ENCODE data around the gene MYL3. TPM values are rescaled to one million over a fixed set of nuclear protein-coding genes. Genes with fewer than 3 reads are reported as not detected.

Gene MYL3
- polyA plus RNA-seq, 1 experiment = not detected

DNA sequence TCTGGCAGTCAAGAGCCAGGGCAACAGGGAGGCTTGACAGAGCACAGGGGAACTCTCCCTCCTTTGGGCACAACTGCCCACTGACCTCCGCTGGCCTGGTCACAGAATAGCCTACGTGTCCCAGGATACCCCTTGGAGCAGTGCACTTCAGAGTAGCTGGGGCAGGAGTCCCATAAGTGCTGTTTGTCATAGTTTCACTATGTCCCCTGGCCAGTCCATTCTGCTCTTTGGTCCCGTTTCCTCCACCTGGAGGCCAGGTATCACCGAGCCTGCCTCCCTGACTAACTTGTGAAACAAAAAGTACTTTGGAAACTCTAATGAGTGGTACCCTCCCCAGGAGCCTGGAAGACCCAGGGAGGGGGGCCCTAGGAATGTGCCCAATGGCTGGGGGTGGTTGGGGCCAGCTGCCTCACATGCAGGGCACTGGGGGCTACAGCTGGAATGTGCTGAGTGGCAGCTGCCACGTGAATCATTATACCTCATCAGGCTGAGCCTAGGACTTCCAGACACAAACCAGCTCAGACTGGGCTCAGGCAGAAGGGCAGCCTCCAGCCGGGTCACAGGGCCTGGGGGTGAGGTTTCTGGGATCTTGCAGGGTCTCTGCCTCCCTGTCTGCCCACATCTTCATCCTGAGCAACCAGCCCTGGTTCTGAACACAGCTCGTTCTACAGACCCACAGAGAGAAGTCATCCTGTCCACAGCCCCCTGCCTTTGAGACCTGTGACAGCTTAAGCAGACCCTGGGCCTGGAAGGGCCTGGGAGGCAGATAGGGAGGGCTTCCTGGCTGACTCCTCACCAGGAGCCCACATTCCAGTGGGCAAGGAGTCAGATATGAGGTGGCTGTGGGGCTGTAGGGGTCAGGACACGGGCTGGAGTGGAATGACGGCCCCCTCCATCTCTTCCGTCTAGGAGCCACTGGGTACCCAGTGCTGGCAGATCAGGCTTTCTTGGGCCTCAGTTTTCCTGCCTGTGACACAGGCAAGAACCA is 13.4 kb upstream of the MYL3 start:
- POLR2A ChIA-PET = no interaction called here
- DNase-seq (ENCODE audit: low read depth, low spot score) = no peak
- TF ChIP-seq, protein P1, sequence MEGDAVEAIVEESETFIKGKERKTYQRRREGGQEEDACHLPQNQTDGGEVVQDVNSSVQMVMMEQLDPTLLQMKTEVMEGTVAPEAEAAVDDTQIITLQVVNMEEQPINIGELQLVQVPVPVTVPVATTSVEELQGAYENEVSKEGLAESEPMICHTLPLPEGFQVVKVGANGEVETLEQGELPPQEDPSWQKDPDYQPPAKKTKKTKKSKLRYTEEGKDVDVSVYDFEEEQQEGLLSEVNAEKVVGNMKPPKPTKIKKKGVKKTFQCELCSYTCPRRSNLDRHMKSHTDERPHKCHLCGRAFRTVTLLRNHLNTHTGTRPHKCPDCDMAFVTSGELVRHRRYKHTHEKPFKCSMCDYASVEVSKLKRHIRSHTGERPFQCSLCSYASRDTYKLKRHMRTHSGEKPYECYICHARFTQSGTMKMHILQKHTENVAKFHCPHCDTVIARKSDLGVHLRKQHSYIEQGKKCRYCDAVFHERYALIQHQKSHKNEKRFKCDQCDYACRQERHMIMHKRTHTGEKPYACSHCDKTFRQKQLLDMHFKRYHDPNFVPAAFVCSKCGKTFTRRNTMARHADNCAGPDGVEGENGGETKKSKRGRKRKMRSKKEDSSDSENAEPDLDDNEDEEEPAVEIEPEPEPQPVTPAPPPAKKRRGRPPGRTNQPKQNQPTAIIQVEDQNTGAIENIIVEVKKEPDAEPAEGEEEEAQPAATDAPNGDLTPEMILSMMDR (IDR thresholded peaks at IDR 0.05; ENCODE audit: low read depth, low read length) = no peak
- Histone ChIP-seq H3K9me3 (ENCODE audit: control insufficient read depth, insufficient read depth, low read length) (no peaks in the 10 kb centered on the region; the same call in 1 of the 2 replicates), H3K4me3 (ENCODE audit: low read depth, low read length) (no peak overlapping the region), H3K27ac (ENCODE audit: low read depth, low read length) (no peak overlapping the region), H3K27me3 (ENCODE audit: control insufficient read depth, insufficient read depth, low read length) (peaks cover 41% of the 10 kb centered on the region)
- CTCF ChIA-PET = interaction anchor here (0.5 to 1.8 kb wide), 3 partner anchors 10 to 141 kb away, joined by 3 to 11 read pairs (median 5); no protein-coding TSS in a partner anchor

DNA sequence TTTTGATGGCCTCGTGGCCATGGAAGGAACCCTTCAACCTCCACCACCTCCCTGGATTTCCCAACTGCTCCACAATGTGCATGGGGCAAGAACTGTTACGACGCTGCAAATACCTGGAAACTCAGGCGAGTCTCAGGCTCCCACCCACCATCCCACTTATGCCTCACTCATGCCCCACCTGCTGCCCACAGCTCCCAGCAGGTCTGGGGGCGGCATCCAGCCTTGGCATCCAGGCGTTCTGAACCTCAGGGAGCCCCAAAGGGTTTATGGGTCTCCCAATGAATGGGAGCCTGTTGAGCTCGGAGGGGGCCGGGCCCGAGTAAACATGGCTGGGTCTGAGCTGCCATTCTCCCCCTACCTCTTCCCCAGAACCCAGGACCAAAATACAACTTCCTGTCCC is 12.3 kb upstream of the MYL3 start:
- H3K9me3 ChIP-seq (ENCODE audit: control insufficient read depth, insufficient read depth, low read length) = no peaks in the 10 kb centered on the region
- no peak for DNase-seq (ENCODE audit: low read depth, low spot score)
- ChIA-PET CTCF (interaction anchor here (1.0 kb wide), 1 partner anchor 9 kb away, joined by 6 read pairs; no protein-coding TSS in a partner anchor), POLR2A (no interaction called here)
- TF ChIP-seq, protein P1 (IDR thresholded peaks at IDR 0.05; ENCODE audit: low read depth, low read length) = no peak
- H3K27ac ChIP-seq (ENCODE audit: low read depth, low read length) = no peak overlapping the region
- peaks cover 39% of the 10 kb centered on the region for H3K27me3 ChIP-seq (ENCODE audit: control insufficient read depth, insufficient read depth, low read length)
- no peak overlapping the region for H3K4me3 ChIP-seq (ENCODE audit: low read depth, low read length)

DNA sequence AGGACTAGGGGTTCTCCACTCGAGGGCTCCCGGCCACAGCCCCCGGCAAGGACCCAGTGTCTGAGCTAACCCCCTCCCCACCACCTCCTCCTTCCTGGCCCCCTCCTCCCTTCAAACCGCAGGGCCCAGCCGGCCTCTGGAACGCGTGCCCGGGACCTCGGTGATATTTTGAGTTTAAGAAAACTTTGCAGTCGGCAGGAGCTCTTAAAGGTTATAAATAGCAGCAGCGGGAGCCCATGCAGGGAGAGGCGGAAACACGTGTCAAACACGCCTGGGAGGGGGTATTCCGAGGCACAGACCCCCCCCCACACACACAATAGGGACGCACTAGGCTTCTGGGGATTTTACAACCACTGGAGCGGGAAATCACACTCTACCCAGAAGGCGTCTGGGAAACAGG is 11.2 kb upstream of the MYL3 start:
- peaks cover 45% of the 10 kb centered on the region for H3K27me3 ChIP-seq (ENCODE audit: control insufficient read depth, insufficient read depth, low read length)
- no peak for DNase-seq (ENCODE audit: low read depth, low spot score)
- no peaks in the 10 kb centered on the region for H3K9me3 ChIP-seq (ENCODE audit: control insufficient read depth, insufficient read depth, low read length)
- H3K27ac ChIP-seq (ENCODE audit: low read depth, low read length) = no peak overlapping the region
- TF ChIP-seq, protein P1 (IDR thresholded peaks at IDR 0.05; ENCODE audit: low read depth, low read length) = no peak
- ChIA-PET CTCF (interaction anchor here (1.3 kb wide), 1 partner anchor 35 kb away, joined by 3 read pairs; no protein-coding TSS in a partner anchor), POLR2A (no interaction called here)
- H3K4me3 ChIP-seq (ENCODE audit: low read depth, low read length) = no peak overlapping the region

DNA sequence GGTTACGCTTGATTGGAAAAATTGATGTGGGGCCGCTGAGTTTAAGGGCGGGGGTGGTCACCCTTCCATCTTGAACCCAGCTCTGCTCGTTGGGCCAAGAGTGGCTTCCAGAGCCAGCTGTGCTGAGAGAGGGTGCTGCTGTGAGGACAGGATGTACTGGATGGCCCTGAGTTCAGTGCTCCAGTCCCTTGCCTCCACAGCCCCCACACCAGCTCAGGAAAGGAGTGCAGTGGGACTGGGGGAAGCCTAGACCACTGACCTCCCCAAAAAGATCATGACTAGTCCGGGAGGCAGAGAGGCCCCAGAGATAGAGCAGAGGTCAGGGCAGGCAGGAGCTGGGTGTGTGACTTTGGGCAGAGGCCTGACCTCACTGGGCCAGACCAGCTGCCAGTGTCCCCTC is 10.3 kb upstream of the MYL3 start:
- ChIA-PET POLR2A (no interaction called here), CTCF (no interaction called here)
- Histone ChIP-seq H3K4me3 (ENCODE audit: low read depth, low read length) (no peak overlapping the region), H3K27me3 (ENCODE audit: control insufficient read depth, insufficient read depth, low read length) (peaks cover 48% of the 10 kb centered on the region), H3K27ac (ENCODE audit: low read depth, low read length) (no peak overlapping the region), H3K9me3 (ENCODE audit: control insufficient read depth, insufficient read depth, low read length) (no peaks in the 10 kb centered on the region)
- TF ChIP-seq, protein P1 (IDR thresholded peaks at IDR 0.05; ENCODE audit: low read depth, low read length) = no peak
- no peak for DNase-seq (ENCODE audit: low read depth, low spot score)

DNA sequence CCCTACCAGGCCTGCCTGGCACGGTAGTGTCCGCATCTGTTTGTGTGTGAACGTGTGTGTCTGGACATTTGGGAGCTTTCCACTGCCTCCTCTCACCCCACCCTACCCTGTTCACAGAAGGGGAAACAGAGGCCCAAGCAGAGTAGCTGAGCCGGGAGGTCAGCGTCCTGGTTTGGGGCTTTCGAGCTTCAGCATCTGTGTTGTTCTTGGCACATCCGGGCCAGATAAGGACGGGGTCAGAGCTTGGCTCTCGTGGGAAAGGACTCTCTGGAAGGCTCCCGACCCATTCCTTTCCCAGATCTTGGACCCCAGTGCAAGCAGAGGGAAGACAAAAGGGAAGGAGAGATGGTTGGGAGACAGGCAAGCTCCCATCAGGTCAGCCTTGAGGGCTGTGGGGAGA is 8.0 kb upstream of the MYL3 start:
- no peak for DNase-seq (ENCODE audit: low read depth, low spot score)
- POLR2A ChIA-PET = no interaction called here
- Histone ChIP-seq H3K4me3 (ENCODE audit: low read depth, low read length) (no peak overlapping the region), H3K27ac (ENCODE audit: low read depth, low read length) (no peak overlapping the region), H3K9me3 (ENCODE audit: control insufficient read depth, insufficient read depth, low read length) (no peaks in the 10 kb centered on the region; the same call in 1 of the 2 replicates), H3K27me3 (ENCODE audit: control insufficient read depth, insufficient read depth, low read length) (peaks cover 54% of the 10 kb centered on the region)
- TF ChIP-seq, protein P1 (IDR thresholded peaks at IDR 0.05; ENCODE audit: low read depth, low read length) = no peak
- CTCF ChIA-PET = interaction anchor here (1.0 to 1.6 kb wide), 3 partner anchors 24 to 453 kb away, joined by 4 to 11 read pairs (median 8); no protein-coding TSS in a partner anchor

Data from AG04450 (cell line).